Aortic smooth muscle cell (primary cell): ENCODE measurements around the gene TBL1X. TPM values are rescaled to one million over a fixed set of nuclear protein-coding genes. Genes with fewer than 3 reads are reported as not detected.

ENCODE experiments used
- total RNA-seq: library from RNA; depleted of rRNA; stranded (reverse); fragments of >200 nt; gene quantifications from 2 replicates; pipeline ENCODE4 v1.2.3, GENCODE V29; 2014

The TBL1X gene
- total RNA-seq, result 9.0 and 11.3 TPM in 2 replicates

GRCh38 chrX:9464435-9465371 is at the start of gene TBL1X:
Gene TBL1X (plus strand): TSS chrX:9465058. CDS start chrX:9653587, 188,529 bp downstream.

GRCh38 chrX:9765737-9766097 is 300.9 kb downstream of the TBL1X start, which contains the start of gene GPR143:
Gene GPR143 (minus strand): TSS chrX:9765847. CDS start chrX:9765817, 30 bp downstream.

GRCh38 chrX:9785944-9786797 is 321.3 kb downstream of the TBL1X start, which contains the start of gene SHROOM2:
Gene SHROOM2 (plus strand): TSS chrX:9786429. CDS start chrX:9786546, 117 bp downstream.

